HL-60 (cell line): ENCODE data around the gene EBNA1BP2.

ENCODE experiments used
- POLR2AphosphoS5 ChIP-seq: IDR thresholded peaks from 2 replicates; pipeline ENCODE4 v1.6.1; 2012; ENCODE audit warnings: low read depth
- TF ChIP-seq, protein P1 (sequence below): IDR thresholded peaks from one replicate; pipeline ENCODE4 v1.5.1; 2011; ENCODE audit warnings: low read length, control low read depth, inconsistent platforms; ENCODE audit not compliant: insufficient read depth
- TF ChIP-seq, protein P2 (sequence below): IDR thresholded peaks from 2 replicates; pipeline ENCODE4 v1.6.1; 2012; ENCODE audit warnings: low read depth; ENCODE audit not compliant: insufficient replicate concordance

DNA sequence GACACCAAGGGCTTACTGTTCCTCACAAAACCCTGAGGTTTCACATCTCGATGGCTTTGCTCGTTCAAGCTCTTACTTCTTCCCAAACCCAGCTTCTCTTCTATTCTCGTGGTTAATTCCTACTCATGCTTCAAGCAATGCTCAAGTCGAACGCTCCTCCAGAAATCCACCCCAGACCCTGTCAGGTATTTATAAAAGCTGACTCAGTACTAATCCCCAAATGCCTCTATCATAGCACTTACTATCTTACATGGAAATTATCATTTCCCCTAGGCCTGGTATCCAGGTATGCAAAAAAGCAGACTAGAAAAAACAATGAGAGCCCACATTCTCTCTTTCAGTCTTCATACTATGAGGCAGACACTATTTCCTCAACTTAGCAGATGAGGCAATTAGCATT, 6.3 kb downstream of the EBNA1BP2 start:
- TF ChIP-seq, protein P1, sequence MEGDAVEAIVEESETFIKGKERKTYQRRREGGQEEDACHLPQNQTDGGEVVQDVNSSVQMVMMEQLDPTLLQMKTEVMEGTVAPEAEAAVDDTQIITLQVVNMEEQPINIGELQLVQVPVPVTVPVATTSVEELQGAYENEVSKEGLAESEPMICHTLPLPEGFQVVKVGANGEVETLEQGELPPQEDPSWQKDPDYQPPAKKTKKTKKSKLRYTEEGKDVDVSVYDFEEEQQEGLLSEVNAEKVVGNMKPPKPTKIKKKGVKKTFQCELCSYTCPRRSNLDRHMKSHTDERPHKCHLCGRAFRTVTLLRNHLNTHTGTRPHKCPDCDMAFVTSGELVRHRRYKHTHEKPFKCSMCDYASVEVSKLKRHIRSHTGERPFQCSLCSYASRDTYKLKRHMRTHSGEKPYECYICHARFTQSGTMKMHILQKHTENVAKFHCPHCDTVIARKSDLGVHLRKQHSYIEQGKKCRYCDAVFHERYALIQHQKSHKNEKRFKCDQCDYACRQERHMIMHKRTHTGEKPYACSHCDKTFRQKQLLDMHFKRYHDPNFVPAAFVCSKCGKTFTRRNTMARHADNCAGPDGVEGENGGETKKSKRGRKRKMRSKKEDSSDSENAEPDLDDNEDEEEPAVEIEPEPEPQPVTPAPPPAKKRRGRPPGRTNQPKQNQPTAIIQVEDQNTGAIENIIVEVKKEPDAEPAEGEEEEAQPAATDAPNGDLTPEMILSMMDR, result no peak
- TF ChIP-seq, protein P2, sequence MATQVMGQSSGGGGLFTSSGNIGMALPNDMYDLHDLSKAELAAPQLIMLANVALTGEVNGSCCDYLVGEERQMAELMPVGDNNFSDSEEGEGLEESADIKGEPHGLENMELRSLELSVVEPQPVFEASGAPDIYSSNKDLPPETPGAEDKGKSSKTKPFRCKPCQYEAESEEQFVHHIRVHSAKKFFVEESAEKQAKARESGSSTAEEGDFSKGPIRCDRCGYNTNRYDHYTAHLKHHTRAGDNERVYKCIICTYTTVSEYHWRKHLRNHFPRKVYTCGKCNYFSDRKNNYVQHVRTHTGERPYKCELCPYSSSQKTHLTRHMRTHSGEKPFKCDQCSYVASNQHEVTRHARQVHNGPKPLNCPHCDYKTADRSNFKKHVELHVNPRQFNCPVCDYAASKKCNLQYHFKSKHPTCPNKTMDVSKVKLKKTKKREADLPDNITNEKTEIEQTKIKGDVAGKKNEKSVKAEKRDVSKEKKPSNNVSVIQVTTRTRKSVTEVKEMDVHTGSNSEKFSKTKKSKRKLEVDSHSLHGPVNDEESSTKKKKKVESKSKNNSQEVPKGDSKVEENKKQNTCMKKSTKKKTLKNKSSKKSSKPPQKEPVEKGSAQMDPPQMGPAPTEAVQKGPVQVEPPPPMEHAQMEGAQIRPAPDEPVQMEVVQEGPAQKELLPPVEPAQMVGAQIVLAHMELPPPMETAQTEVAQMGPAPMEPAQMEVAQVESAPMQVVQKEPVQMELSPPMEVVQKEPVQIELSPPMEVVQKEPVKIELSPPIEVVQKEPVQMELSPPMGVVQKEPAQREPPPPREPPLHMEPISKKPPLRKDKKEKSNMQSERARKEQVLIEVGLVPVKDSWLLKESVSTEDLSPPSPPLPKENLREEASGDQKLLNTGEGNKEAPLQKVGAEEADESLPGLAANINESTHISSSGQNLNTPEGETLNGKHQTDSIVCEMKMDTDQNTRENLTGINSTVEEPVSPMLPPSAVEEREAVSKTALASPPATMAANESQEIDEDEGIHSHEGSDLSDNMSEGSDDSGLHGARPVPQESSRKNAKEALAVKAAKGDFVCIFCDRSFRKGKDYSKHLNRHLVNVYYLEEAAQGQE, result no peak
- no peak for TF ChIP-seq POLR2AphosphoS5
